Measurements from ENCODE around the gene NFIB. TPM values are rescaled to one million over a fixed set of nuclear protein-coding genes. Genes with fewer than 3 reads are reported as not detected.

Gene NFIB
- polyA plus RNA-seq, 1 experiment = 0.47 TPM

DNA sequence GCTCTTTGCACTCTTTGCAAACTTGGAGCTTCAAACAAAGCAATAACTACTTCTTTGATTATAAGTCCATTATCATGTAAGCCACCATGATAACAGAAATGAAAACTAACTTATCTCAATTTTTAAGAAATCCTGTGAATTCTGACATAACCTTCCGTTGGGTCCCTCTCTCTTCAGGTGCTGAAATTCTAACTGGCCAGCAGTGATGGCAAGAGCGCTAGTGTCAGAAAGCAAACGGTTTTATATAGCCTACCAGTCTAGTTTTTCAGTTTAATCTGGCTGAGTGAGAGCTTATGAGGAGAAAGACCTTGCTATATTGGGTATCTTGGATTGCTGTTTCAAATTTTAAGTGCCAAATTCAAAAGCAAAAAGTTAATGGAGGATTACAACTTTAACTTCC, 13.4 kb downstream of the NFIB start:
- CTCF ChIA-PET = no interaction called here
- no peak for DNase-seq (ENCODE audit: low read depth)
- TF ChIP-seq, protein P1, sequence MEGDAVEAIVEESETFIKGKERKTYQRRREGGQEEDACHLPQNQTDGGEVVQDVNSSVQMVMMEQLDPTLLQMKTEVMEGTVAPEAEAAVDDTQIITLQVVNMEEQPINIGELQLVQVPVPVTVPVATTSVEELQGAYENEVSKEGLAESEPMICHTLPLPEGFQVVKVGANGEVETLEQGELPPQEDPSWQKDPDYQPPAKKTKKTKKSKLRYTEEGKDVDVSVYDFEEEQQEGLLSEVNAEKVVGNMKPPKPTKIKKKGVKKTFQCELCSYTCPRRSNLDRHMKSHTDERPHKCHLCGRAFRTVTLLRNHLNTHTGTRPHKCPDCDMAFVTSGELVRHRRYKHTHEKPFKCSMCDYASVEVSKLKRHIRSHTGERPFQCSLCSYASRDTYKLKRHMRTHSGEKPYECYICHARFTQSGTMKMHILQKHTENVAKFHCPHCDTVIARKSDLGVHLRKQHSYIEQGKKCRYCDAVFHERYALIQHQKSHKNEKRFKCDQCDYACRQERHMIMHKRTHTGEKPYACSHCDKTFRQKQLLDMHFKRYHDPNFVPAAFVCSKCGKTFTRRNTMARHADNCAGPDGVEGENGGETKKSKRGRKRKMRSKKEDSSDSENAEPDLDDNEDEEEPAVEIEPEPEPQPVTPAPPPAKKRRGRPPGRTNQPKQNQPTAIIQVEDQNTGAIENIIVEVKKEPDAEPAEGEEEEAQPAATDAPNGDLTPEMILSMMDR (IDR thresholded peaks at IDR 0.05; ENCODE audit: insufficient read depth, low read depth, low read length) = no peak
- Histone ChIP-seq H3K4me3 (ENCODE audit: low read depth, low read length) (no peak overlapping the region), H3K27me3 (ENCODE audit: control insufficient read depth, insufficient read depth, low read length) (peaks cover 2% of the 10 kb centered on the region), H3K36me3 (ENCODE audit: control insufficient read depth, insufficient read depth, low read length) (no peaks in the 10 kb centered on the region)
- POLR2A ChIA-PET = no interaction called here

DNA sequence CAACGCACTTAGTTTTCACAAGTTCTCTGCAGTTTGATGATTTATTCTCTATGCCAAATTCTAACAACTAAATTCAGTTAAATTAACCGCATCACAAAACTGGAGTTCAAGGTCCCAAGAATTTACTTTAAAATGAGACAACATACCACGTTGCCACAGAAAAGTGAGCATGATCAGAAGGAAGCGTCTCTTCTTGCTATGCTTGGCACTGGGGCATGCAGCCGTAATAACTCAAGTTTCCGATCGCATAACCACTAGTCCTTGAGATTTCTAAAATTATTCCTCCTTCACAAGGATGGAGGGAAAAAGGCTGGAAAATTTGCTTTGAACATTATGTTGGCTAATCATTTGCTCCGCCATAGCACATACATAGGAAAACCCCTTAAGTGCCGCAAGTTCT, 13.9 kb downstream of the NFIB start:
- no peaks in the 10 kb centered on the region for H3K36me3 ChIP-seq (ENCODE audit: control insufficient read depth, insufficient read depth, low read length)
- CTCF ChIA-PET = no interaction called here
- peaks cover 2% of the 10 kb centered on the region for H3K27me3 ChIP-seq (ENCODE audit: control insufficient read depth, insufficient read depth, low read length)
- H3K4me3 ChIP-seq (ENCODE audit: low read depth, low read length) = no peak overlapping the region
- DNase-seq (ENCODE audit: low read depth) = no peak
- POLR2A ChIA-PET = no interaction called here
- TF ChIP-seq, protein P1 (IDR thresholded peaks at IDR 0.05; ENCODE audit: insufficient read depth, low read depth, low read length) = no peak

DNA sequence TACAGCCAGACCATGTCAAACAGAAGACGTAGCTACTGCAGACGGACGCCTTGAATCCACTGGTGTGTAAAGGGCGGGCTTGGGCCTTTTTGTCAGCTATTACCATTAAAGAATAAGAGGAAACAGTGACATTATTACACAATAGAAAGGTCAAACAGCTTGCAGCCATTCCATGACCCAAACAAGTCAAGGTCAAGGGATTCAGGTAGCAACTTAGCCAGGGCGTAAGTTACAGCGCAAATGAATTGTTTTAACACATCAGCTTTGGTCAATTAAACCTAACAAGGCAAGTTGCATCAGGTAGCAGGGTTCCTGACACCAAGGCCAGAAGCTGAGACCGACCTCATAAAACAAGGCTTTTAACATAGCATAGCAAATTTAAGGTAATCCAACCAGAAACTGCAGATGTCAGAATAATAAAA, 15.3 kb downstream of the NFIB start:
- DNase-seq (ENCODE audit: low read depth) = no peak
- Histone ChIP-seq H3K36me3 (ENCODE audit: control insufficient read depth, insufficient read depth, low read length) (no peaks in the 10 kb centered on the region), H3K4me3 (ENCODE audit: low read depth, low read length) (no peak overlapping the region), H3K27me3 (ENCODE audit: control insufficient read depth, insufficient read depth, low read length) (peaks cover 2% of the 10 kb centered on the region)
- POLR2A ChIA-PET = no interaction called here
- CTCF ChIA-PET = no interaction called here
- TF ChIP-seq, protein P1 (IDR thresholded peaks at IDR 0.05; ENCODE audit: insufficient read depth, low read depth, low read length) = no peak

DNA sequence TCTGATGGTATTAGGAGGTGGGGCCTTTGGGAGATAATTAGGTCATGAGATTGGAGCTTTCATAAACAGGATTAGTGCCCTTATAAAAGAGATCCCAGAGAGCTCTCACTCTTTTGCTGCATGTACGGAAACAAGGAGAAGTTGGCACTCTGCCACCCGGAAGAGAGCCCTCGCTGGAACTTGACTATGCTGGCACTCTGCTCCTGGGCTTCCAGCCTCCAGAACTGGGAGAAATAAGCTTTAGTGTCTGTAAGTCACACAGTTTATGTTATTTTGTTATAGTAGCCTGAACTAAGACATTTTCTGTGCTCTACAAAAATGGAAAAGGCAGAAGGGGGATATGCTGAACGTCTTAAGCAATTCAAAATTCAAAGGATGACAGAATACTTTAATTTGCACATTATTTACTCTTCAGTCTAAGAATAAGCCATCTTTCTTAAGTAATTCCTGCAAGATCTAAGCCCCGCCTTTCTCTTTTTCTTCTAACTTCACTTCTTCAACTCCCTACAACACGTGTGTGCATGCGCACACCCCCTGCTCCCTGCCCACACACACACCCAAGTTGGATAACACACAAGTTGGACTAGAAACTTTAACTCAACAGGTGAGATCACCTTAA, 17.3 kb downstream of the NFIB start:
- no peaks in the 10 kb centered on the region for H3K36me3 ChIP-seq (ENCODE audit: control insufficient read depth, insufficient read depth, low read length)
- DNase-seq (ENCODE audit: low read depth) = no peak
- TF ChIP-seq, protein P1 (IDR thresholded peaks at IDR 0.05; ENCODE audit: insufficient read depth, low read depth, low read length) = no peak
- no peak overlapping the region for H3K4me3 ChIP-seq (ENCODE audit: low read depth, low read length)
- H3K27me3 ChIP-seq (ENCODE audit: control insufficient read depth, insufficient read depth, low read length) = peaks cover 2% of the 10 kb centered on the region
- CTCF ChIA-PET = no interaction called here
- POLR2A ChIA-PET = no interaction called here

DNA sequence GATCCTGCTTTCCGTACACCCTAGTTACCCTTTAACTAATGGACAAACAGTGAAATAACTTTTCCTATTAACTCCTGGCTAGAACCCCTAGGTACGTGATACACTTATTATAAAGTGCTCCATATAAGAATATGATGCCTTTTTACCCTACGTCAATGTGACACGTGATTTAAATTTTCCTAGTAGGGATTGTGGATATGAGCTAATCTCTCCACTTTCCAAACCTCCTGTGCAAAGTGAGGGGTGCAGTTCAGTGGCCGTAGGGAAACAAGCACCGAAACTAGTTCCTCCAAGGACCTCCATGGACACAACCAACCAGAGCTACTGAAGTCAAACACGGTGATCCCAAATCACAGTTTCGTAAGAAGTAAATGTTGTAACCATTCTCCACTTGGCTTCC, 19.3 kb downstream of the NFIB start:
- H3K27me3 ChIP-seq (ENCODE audit: control insufficient read depth, insufficient read depth, low read length) = peaks cover 2% of the 10 kb centered on the region; the same call in 1 of the 2 replicates
- no peak for DNase-seq (ENCODE audit: low read depth)
- no peaks in the 10 kb centered on the region for H3K36me3 ChIP-seq (ENCODE audit: control insufficient read depth, insufficient read depth, low read length)
- POLR2A ChIA-PET = no interaction called here
- TF ChIP-seq, protein P1 (IDR thresholded peaks at IDR 0.05; ENCODE audit: insufficient read depth, low read depth, low read length) = no peak
- no peak overlapping the region for H3K4me3 ChIP-seq (ENCODE audit: low read depth, low read length)
- CTCF ChIA-PET = no interaction called here

Measured in BJ (cell line).